IMR-90 (cell line): ENCODE data around the gene OPRL1. TPM values are rescaled to one million over a fixed set of nuclear protein-coding genes. Genes with fewer than 3 reads are reported as not detected.

Experiments
- ATAC-seq: fragments of 200-7000 bp; cut with Tn5 transposase; 2 replicates; pipeline ENCODE4 v1.9.1; 2020; ENCODE audit warnings: low read depth, mild to moderate bottlenecking, moderate library complexity
- BruUV-seq: library from RNA; stranded (reverse); fragments of 400-500 nt; replicated peaks from 2 replicates; lab custom pipeline; 2021; lab: Mats Ljungman, UMichigan
- CTCF ChIA-PET: fragments of 300-600 bp; formaldehyde crosslinking; extraction: SDS; loops from one replicate; lab custom pipeline; 2021; ENCODE audit warnings: antibody characterized with exemption; lab: Yijun Ruan, JAX
- POLR2A ChIA-PET: fragments of 300-600 bp; sonication (Branson Sonifier 250); formaldehyde crosslinking; loops from one replicate; lab custom pipeline; 2022; ENCODE audit warnings: antibody characterized with exemption; ENCODE audit not compliant: unreplicated experiment; lab: Charles Lee
- DNase-seq: peaks from one replicate; pipeline ENCODE4 v3.0.0; 2013
- H2AFZ ChIP-seq: replicated peaks from 2 replicates; pipeline ENCODE3; 2013; ENCODE audit warnings: low read length, mild to moderate bottlenecking; ENCODE audit not compliant: poor library complexity
- H2AK5ac ChIP-seq: 2 replicates; pipeline ENCODE4 v1.6.1; 2013; ENCODE audit warnings: low read depth, low read length, inconsistent platforms
- H2AK9ac ChIP-seq: replicated peaks from 2 replicates; pipeline ENCODE3; 2013; ENCODE audit warnings: mild to moderate bottlenecking, low read depth, low read length, moderate library complexity; ENCODE audit not compliant: poor library complexity
- H2BK120ac ChIP-seq: 2 replicates; pipeline ENCODE4 v1.6.1; 2013; ENCODE audit warnings: low read depth, low read length, inconsistent platforms
- H2BK15ac ChIP-seq: 3 replicates; pipeline ENCODE4 v1.6.1; 2013; ENCODE audit warnings: low read depth, low read length, inconsistent platforms
- H2BK20ac ChIP-seq: 2 replicates; pipeline ENCODE4 v1.6.1; 2013; ENCODE audit warnings: low read depth, mild to moderate bottlenecking, inconsistent platforms, low read length, moderate library complexity
- H2BK5ac ChIP-seq: 2 replicates; pipeline ENCODE4 v1.6.1; 2013; ENCODE audit warnings: mild to moderate bottlenecking, low read depth, low read length, inconsistent platforms; ENCODE audit not compliant: poor library complexity, severe bottlenecking
- H3K14ac ChIP-seq: replicated peaks from 2 replicates; pipeline ENCODE4 v1.6.1; 2013; ENCODE audit warnings: low read depth, low read length, inconsistent platforms
- H3K18ac ChIP-seq: 2 replicates; pipeline ENCODE4 v1.6.1; 2013; ENCODE audit warnings: low read depth, low read length, control low read depth
- H3K23ac ChIP-seq: 2 replicates; pipeline ENCODE4 v1.6.1; 2013; ENCODE audit warnings: low read depth, low read length, inconsistent platforms
- H3K27ac ChIP-seq: 2 replicates; pipeline ENCODE4 v1.5.1; 2013; ENCODE audit warnings: mild to moderate bottlenecking, control low read depth, low read length; ENCODE audit not compliant: insufficient read depth
- H3K27me3 ChIP-seq: 2 replicates; pipeline ENCODE4 v1.6.1; 2013; ENCODE audit warnings: low read length; ENCODE audit not compliant: control insufficient read depth, insufficient read depth
- H3K36me3 ChIP-seq: 2 replicates; pipeline ENCODE4 v1.6.1; 2013; ENCODE audit warnings: low read length, mixed read lengths; ENCODE audit not compliant: control insufficient read depth, insufficient read depth
- H3K4ac ChIP-seq: 2 replicates; pipeline ENCODE4 v1.6.1; 2013; ENCODE audit warnings: low read depth, low read length, inconsistent platforms
- H3K4me1 ChIP-seq: 2 replicates; pipeline ENCODE4 v1.6.1; 2013; ENCODE audit warnings: low read length, mixed read lengths; ENCODE audit not compliant: control insufficient read depth, insufficient read depth
- H3K4me2 ChIP-seq: 2 replicates; pipeline ENCODE4 v1.6.1; 2013; ENCODE audit warnings: low read depth, mild to moderate bottlenecking, control low read depth, low read length, moderate library complexity
- H3K4me3 ChIP-seq: 2 replicates; pipeline ENCODE4 v1.5.1; 2013; ENCODE audit warnings: low read depth, mild to moderate bottlenecking, control low read depth, low read length, moderate library complexity; ENCODE audit not compliant: insufficient read depth
- H3K56ac ChIP-seq: 2 replicates; pipeline ENCODE4 v1.6.1; 2013; ENCODE audit warnings: low read length, inconsistent platforms; ENCODE audit not compliant: insufficient read depth; ENCODE audit errors: extremely low read depth
- H3K79me1 ChIP-seq, 2 experiments: 2 replicates each; pipeline ENCODE4 v1.6.1; 2013; ENCODE audit warnings: low read length in 2 of 2, inconsistent platforms in 1 of 2, low read depth in 1 of 2
- H3K9ac ChIP-seq: 2 replicates; pipeline ENCODE4 v1.6.1; 2013; ENCODE audit warnings: low read depth, low read length, control low read depth
- H3K9me1 ChIP-seq: 2 replicates; pipeline ENCODE4 v1.6.1; 2013; ENCODE audit warnings: low read length, inconsistent platforms; ENCODE audit not compliant: insufficient read depth
- H3K9me3 ChIP-seq: 2 replicates; pipeline ENCODE4 v1.6.1; 2013; ENCODE audit warnings: low read length; ENCODE audit not compliant: control insufficient read depth, insufficient read depth
- H4K20me1 ChIP-seq: 2 replicates; pipeline ENCODE4 v1.6.1; 2013; ENCODE audit warnings: low read length, inconsistent platforms; ENCODE audit not compliant: insufficient read depth
- H4K5ac ChIP-seq: 2 replicates; pipeline ENCODE4 v1.6.1; 2013; ENCODE audit warnings: mild to moderate bottlenecking, low read depth, low read length, control low read depth
- H4K8ac ChIP-seq, 2 experiments: 2 replicates each; pipeline ENCODE4 v1.6.1; 2013; ENCODE audit warnings: low read depth in 2 of 2, low read length in 2 of 2, control low read depth in 1 of 2, inconsistent platforms in 1 of 2
- H4K91ac ChIP-seq: 2 replicates; pipeline ENCODE4 v1.6.1; 2013; ENCODE audit warnings: low read depth, low read length, inconsistent platforms; ENCODE audit not compliant: insufficient read depth
- BHLHE40 ChIP-seq: fragments of 150-350 bp; IDR thresholded peaks from 2 replicates; pipeline ENCODE4 v1.6.1; 2016; ENCODE audit warnings: mild to moderate bottlenecking, low read depth, low read length
- MAFK ChIP-seq: IDR thresholded peaks from 2 replicates; pipeline ENCODE4 v1.6.1; 2012; ENCODE audit warnings: low read depth, low read length, improper control_type of control experiment
- MAZ ChIP-seq: IDR thresholded peaks from 2 replicates; pipeline ENCODE4 v1.6.1; 2012; ENCODE audit warnings: low read depth, mild to moderate bottlenecking, low read length, improper control_type of control experiment, moderate library complexity, borderline replicate concordance
- RAD21 ChIP-seq: IDR thresholded peaks from 2 replicates; pipeline ENCODE4 v1.6.1; 2012; ENCODE audit warnings: low read length, improper control_type of control experiment
- SMC3 ChIP-seq: fragments of 150-350 bp; IDR thresholded peaks from 2 replicates; pipeline ENCODE4 v1.6.1; 2016; ENCODE audit warnings: low read depth, mild to moderate bottlenecking, antibody characterized with exemption, low read length, moderate library complexity
- WGBS, 2 experiments: methylation state at CpG; one replicate each; pipeline versions ENCODE4 v1.1.5 to v1.1.7; 2013; ENCODE audit warnings: missing lambda C conversion rate in 2 of 2; ENCODE audit not compliant: insufficient read length in 1 of 2; ENCODE audit errors: extremely low coverage in 2 of 2; 5-methylcytosine and 5-hydroxymethylcytosine counted together
- dilution Hi-C: fragments of 300-500 bp; cut with HindIII; formaldehyde crosslinking; loops from one replicate; pipeline ENCODE4 v1.14.3; 2018; ENCODE audit warnings: low sequenced_read_pairs; ENCODE audit not compliant: unreplicated experiment
- in situ Hi-C: fragments of 300-500 bp; cut with MboI; formaldehyde crosslinking; loops from 3 replicates; pipeline ENCODE4 v1.14.3; 2019; ENCODE audit warnings: low sequenced_read_pairs, inconsistent platforms, mixed read lengths
- intact Hi-C: fragments of 100-400 bp; cut with micrococcal nuclease; formaldehyde crosslinking; loops from 2 replicates; pipeline ENCODE4 v1.10.0; 2022
- polyA plus RNA-seq, 3 experiments: library from polyadenylated mRNA; depleted of rRNA; stranded (reverse); fragments of >200 nt; gene quantifications; 2 replicates each; pipeline ENCODE4 v1.2.3, GENCODE V29; 2012; ENCODE audit warnings: low replicate concordance in 1 of 3
- total RNA-seq: library from RNA; depleted of rRNA; stranded (reverse); fragments of >200 nt; gene quantifications from 2 replicates; pipeline ENCODE4 v1.2.3, GENCODE V29; 2012
- TF ChIP-seq, protein P1 (sequence below): conservative IDR thresholded peaks from 2 replicates; pipeline ENCODE4 v1.5.1; 2012; ENCODE audit warnings: mild to moderate bottlenecking, low read depth, low read length, improper control_type of control experiment

Gene OPRL1
- total and polyA plus RNA-seq, 2 of the 4 experiments (the other 2 are of a cell fraction), result 0.36 to 1.2 TPM

DNA sequence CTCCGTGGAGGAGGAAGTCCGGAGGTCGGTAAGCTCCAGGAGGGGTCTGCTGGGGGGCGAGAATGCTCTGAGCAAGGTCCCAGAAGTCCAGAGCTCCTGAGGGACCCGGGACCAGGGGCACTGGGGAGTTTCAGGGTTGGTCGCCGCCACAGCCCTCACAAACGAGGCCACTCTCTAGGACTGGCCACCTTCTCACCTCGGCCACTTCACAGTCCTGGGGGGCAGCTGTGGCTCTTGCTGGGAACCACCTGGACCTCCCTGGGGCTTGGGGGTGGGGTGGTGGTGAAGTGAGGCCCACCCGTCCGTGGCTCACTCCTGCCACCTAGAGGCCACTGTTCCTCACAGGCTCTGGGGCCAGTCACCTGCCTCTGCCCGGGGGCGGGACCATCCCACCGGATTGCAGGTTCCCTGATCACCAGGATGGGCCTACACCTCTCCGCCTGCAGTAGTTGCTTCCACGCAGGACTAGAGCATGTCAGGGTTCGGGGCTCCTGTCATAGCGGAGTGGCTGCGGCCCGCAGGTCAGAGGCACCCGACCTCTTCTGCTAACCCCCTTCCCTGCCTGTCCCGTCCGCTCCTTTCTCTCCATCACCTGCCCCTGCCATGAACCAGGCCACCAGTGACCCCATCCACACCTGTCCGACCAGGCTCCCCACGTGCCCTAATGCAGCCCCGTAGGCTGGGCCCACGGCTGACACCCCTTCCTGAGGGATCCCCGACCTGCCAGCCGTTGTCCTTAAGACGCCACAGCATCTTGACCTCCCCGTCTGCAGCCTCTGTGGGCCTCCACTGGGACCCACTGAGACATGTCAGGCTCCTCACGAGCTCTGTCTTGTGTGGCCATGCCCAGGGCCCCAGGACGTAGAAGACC is 22.0 kb upstream of the OPRL1 start:
- H3K4me2 ChIP-seq, result peak overlapping the region; percentile 43; the same call in 1 of the 2 replicates
- TF ChIP-seq SMC3 (peak; percentile 43), MAFK (no peak), BHLHE40 (peak; percentile 54; the same call in 1 of the 2 replicates), RAD21 (peak; percentile 66), MAZ (peak; percentile 54; the same call in 1 of the 2 replicates)
- TF ChIP-seq, protein P1, sequence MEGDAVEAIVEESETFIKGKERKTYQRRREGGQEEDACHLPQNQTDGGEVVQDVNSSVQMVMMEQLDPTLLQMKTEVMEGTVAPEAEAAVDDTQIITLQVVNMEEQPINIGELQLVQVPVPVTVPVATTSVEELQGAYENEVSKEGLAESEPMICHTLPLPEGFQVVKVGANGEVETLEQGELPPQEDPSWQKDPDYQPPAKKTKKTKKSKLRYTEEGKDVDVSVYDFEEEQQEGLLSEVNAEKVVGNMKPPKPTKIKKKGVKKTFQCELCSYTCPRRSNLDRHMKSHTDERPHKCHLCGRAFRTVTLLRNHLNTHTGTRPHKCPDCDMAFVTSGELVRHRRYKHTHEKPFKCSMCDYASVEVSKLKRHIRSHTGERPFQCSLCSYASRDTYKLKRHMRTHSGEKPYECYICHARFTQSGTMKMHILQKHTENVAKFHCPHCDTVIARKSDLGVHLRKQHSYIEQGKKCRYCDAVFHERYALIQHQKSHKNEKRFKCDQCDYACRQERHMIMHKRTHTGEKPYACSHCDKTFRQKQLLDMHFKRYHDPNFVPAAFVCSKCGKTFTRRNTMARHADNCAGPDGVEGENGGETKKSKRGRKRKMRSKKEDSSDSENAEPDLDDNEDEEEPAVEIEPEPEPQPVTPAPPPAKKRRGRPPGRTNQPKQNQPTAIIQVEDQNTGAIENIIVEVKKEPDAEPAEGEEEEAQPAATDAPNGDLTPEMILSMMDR, result peak; percentile 77
- peak; percentile 40 for DNase-seq

More for the DNA sequence above, 22.0 kb upstream of the OPRL1 start:
- in situ Hi-C loops, result no loop called here
- H3K56ac ChIP-seq, result no peak overlapping the region
- H3K14ac ChIP-seq, result no peak overlapping the region
- intact Hi-C loops, result loop anchor here (2.0 to 5.0 kb wide), 4 partner anchors 19 to 521 kb away; partner anchors contain the start of genes PRPF6 and PTK6
- dilution Hi-C loops, result no loop called here
- peaks cover 2% of the 10 kb centered on the region; the same call in 1 of the 2 replicates for H3K27me3 ChIP-seq
- peaks cover 4 to 7% of the 10 kb centered on the region in 2 experiments; a peak in 3 of 4 replicates for H3K79me1 ChIP-seq
- no peak overlapping the region for H3K4me3 ChIP-seq
- ATAC-seq, result peak; percentile 71
- H2AK5ac ChIP-seq, result no peak overlapping the region
- H2BK15ac ChIP-seq, result no peak overlapping the region
- H4K91ac ChIP-seq, result no peak overlapping the region
- ChIA-PET CTCF (interaction anchor here (1.8 kb wide), 1 partner anchor 12 kb away, joined by 6 read pairs; no protein-coding TSS in a partner anchor), POLR2A (no interaction called here)
- no peak overlapping the region for H3K23ac ChIP-seq
- H4K20me1 ChIP-seq, result no peaks in the 10 kb centered on the region
- H3K36me3 ChIP-seq, result no peaks in the 10 kb centered on the region
- peaks cover 11% of the 10 kb centered on the region for H3K4me1 ChIP-seq
- no peak overlapping the region for H3K4ac ChIP-seq
- no peak overlapping the region for H2BK5ac ChIP-seq
- H3K9ac ChIP-seq, result no peak overlapping the region
- H3K9me3 ChIP-seq, result no peaks in the 10 kb centered on the region
- no peak overlapping the region for H4K8ac ChIP-seq
- no peak overlapping the region for H2BK120ac ChIP-seq
- no peak overlapping the region for H2BK20ac ChIP-seq
- peak overlapping the region; percentile 64 for H2AFZ ChIP-seq
- H4K5ac ChIP-seq, result no peak overlapping the region; the same call in 1 of the 2 replicates
- 35% methylated on average over 20 of the region's 33 CpGs; no CpG with 5 or more reads in 1 of the 2 experiments for WGBS, 2 experiments
- H3K18ac ChIP-seq, result no peak overlapping the region
- H3K27ac ChIP-seq, result no peak overlapping the region
- BruUV-seq, result no TSS peak
- no peak overlapping the region for H2AK9ac ChIP-seq
- peaks cover 6% of the 10 kb centered on the region for H3K9me1 ChIP-seq
